Chondrocyte (in vitro differentiated cells): ENCODE measurements around the gene USP25. TPM values are rescaled to one million over a fixed set of nuclear protein-coding genes. Genes with fewer than 3 reads are reported as not detected.

ENCODE experiments used
- DNase-seq: peaks from one replicate; pipeline ENCODE4 v3.0.0; 2021; ENCODE audit warnings: mixed read lengths, low spot score
- H3K27ac Mint-ChIP-seq: one replicate; pipeline ENCODE4 v1.8.0; 2021; ENCODE audit warnings: mild to moderate bottlenecking, moderate library complexity, mixed read lengths; ENCODE audit not compliant: unreplicated experiment
- H3K27me3 Mint-ChIP-seq: 2 replicates; pipeline ENCODE4 v1.8.0; 2021; ENCODE audit warnings: low read depth, mixed read lengths
- H3K36me3 Mint-ChIP-seq: 2 replicates; pipeline ENCODE4 v1.8.0; 2021; ENCODE audit warnings: low read depth, mixed read lengths
- H3K4me1 Mint-ChIP-seq: 2 replicates; pipeline ENCODE4 v1.8.0; 2021; ENCODE audit warnings: low read depth, mild to moderate bottlenecking, mixed read lengths
- H3K4me3 Mint-ChIP-seq: one replicate; pipeline ENCODE4 v1.8.0; 2021; ENCODE audit warnings: mild to moderate bottlenecking, moderate library complexity, mixed read lengths; ENCODE audit not compliant: unreplicated experiment
- H3K9me3 Mint-ChIP-seq: 2 replicates; pipeline ENCODE4 v1.8.0; 2021; ENCODE audit warnings: low read depth, mixed read lengths
- total RNA-seq: library from RNA; stranded (reverse); gene quantifications from 3 replicates; pipeline ENCODE4 v1.2.1, GENCODE V29; 2021
- TF ChIP-seq, protein P1 (sequence below): fragments of 200-600 bp; sonication (generic); IDR thresholded peaks from 2 replicates; pipeline ENCODE4 v1.5.0; 2021; ENCODE audit warnings: antibody characterized with exemption, mild to moderate bottlenecking, moderate library complexity

Gene USP25
- total RNA-seq, 1 donor from 2014 or later: 58.9 TPM

DNA sequence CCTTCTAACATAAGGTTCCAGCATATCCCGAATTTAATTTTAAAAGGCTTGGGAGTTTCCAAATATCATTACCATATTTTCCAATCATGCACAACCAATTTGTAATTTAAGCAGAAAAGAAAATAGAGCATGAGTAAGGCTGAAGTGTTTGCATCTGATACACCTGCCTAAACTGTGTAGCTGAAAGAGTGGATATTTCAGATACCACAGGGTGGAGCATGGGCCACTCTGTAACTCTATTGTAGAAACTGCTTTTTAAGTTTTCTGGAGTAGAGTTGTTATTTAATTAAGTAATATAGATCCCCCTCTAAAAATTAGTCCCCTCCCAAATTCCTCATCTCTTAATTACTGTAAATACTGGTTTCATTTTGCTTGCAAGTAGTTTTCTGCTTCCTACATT is 199.8 kb downstream of the USP25 start:
- H3K9me3 Mint-ChIP-seq: peaks cover 6% of the 10 kb centered on the region
- TF ChIP-seq, protein P1, sequence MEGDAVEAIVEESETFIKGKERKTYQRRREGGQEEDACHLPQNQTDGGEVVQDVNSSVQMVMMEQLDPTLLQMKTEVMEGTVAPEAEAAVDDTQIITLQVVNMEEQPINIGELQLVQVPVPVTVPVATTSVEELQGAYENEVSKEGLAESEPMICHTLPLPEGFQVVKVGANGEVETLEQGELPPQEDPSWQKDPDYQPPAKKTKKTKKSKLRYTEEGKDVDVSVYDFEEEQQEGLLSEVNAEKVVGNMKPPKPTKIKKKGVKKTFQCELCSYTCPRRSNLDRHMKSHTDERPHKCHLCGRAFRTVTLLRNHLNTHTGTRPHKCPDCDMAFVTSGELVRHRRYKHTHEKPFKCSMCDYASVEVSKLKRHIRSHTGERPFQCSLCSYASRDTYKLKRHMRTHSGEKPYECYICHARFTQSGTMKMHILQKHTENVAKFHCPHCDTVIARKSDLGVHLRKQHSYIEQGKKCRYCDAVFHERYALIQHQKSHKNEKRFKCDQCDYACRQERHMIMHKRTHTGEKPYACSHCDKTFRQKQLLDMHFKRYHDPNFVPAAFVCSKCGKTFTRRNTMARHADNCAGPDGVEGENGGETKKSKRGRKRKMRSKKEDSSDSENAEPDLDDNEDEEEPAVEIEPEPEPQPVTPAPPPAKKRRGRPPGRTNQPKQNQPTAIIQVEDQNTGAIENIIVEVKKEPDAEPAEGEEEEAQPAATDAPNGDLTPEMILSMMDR: no peak

More for the DNA sequence above, 199.8 kb downstream of the USP25 start:
- no peak for DNase-seq
- peaks cover 2% of the 10 kb centered on the region for H3K36me3 Mint-ChIP-seq
- H3K27me3 Mint-ChIP-seq: no peaks in the 10 kb centered on the region
- peaks cover 17% of the 10 kb centered on the region for H3K4me1 Mint-ChIP-seq
- no peak overlapping the region for H3K4me3 Mint-ChIP-seq
- H3K27ac Mint-ChIP-seq: no peak overlapping the region
